SK-N-MC (cell line): ENCODE measurements around the gene IGF2BP3.
"Not testable (repeated sequence)": the region's sequence is repeated elsewhere in the genome, so short reads cannot be mapped to it uniquely, and the experiment has no call there.

Source experiments
- DNase-seq: peaks from one replicate; pipeline ENCODE4 v3.0.0-alpha.2; 2011; ENCODE audit warnings: low read depth, low spot score
- H3K27ac ChIP-seq: fragments of 200-600 bp; sonication (generic); 2 replicates; pipeline ENCODE4 v1.5.1; 2016; ENCODE audit warnings: mixed run types
- H3K36me3 ChIP-seq: fragments of 200-600 bp; sonication (generic); 2 replicates; pipeline ENCODE4 v1.6.1; 2017; ENCODE audit warnings: antibody characterized with exemption, low read length, mixed read lengths; ENCODE audit not compliant: insufficient read depth
- H3K4me3 ChIP-seq: fragments of 200-600 bp; sonication (generic); 2 replicates; pipeline ENCODE4 v1.5.1; 2016
- H3K9ac ChIP-seq: fragments of 200-600 bp; sonication (generic); 2 replicates; pipeline ENCODE4 v1.8.0; 2017; ENCODE audit warnings: mixed run types, mixed read lengths; ENCODE audit not compliant: insufficient read length
- H3K9me3 ChIP-seq: fragments of 200-600 bp; sonication (generic); 2 replicates; pipeline ENCODE4 v1.6.1; 2017; ENCODE audit warnings: low read depth, mild to moderate bottlenecking, antibody characterized with exemption, low read length, moderate library complexity, mixed read lengths
- EZH2 ChIP-seq: fragments of 200-600 bp; sonication (generic); IDR thresholded peaks from one replicate; pipeline ENCODE4 v1.6.1; 2017; ENCODE audit warnings: antibody characterized with exemption
- FOXP2 ChIP-seq: optimal IDR thresholded peaks from 2 replicates; pipeline ENCODE3; 2011; ENCODE audit warnings: mild to moderate bottlenecking, moderate library complexity; ENCODE audit not compliant: insufficient read depth; ENCODE audit errors: extremely low read length, control extremely low read depth
- POLR2AphosphoS5 ChIP-seq: IDR thresholded peaks from 2 replicates; pipeline ENCODE4 v1.6.1; 2012; ENCODE audit warnings: mild to moderate bottlenecking, low read depth, low read length, borderline replicate concordance

Gene IGF2BP3

DNA sequence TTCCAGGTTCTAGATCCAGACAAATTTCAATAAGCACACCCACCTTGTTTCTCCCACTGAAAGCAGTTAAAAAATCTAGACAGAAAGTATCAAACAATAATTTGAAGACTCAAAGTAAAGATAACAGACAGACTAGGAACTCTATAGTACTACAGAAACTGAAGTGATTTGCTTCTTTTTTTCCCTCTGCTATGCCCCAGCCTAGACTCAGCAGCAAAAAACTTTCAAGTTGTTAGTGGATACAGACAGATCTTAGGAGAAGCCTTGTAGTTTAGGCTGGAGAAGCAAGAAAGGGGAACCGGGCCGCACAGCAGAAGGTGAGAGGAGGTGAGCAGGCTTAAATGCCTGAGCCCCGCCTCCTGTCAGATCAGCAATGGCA, 65.1 kb downstream of the IGF2BP3 start:
- Histone ChIP-seq H3K36me3 (peaks cover 85% of the 10 kb centered on the region), H3K4me3 (no peak overlapping the region), H3K27ac (peak overlapping the region; percentile 60; the same call in 1 of the 2 replicates), H3K9me3 (no peaks in the 10 kb centered on the region), H3K9ac (no peak overlapping the region)
- DNase-seq, result no peak
- no peak for TF ChIP-seq FOXP2
- no peak for TF ChIP-seq POLR2AphosphoS5
- TF ChIP-seq EZH2, result no peak

DNA sequence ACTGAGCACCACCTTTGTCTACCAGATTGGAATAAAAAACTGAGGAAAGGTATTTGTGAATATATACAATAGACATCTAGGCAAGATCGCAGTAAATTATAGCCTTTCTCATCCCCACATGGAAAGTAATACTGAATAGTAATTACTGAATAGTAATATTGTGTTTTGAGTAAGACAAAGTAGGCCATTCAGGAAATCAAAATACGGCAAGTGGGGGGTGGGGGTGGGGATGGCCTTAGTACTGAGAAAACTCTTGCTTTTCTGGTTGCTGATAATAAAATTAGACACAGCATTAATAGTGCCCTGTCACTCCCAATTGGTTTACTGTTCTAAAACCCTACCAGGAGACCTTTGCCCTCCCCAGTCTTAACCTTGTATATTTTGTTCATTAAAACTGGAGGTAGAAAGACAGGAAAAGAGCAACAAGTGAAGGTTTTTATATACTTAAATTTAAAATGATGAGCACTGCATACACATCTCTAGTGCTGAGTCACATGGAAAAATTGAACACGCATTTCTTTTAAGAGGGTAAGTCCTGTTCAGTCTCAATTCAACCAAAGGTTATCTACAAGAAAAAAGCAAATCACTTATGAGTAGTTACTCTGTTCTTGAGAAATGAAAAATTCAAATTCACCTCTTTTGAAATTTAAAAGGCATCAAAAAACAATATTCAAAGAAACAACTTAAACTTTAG, 65.6 kb downstream of the IGF2BP3 start:
- H3K4me3 ChIP-seq, result no peak overlapping the region

DNA sequence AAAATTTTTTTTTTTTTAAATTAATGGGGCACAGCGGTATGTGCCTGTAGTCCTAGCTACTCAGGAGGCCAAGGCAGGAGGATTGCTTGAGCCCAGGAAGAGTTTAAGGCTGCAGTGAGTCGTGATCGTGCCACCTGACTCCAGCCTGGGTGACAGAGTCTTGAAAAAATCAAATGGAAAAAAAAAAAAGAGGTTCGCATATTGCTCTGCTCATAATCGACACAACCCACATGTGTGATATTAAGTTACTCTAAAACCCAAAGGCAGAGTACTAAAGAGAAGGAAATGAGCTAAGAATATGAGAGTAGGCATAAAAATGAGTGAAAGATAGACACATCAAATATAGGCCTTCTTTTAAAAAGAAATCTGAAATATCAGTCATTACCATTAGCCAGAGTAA, 66.3 kb downstream of the IGF2BP3 start:
- no peak for DNase-seq
- no peak overlapping the region for H3K9ac ChIP-seq
- TF ChIP-seq FOXP2, result no peak
- TF ChIP-seq POLR2AphosphoS5, result no peak
- TF ChIP-seq EZH2, result no peak
- peak overlapping the region; percentile 39; the same call in 1 of the 2 replicates for H3K27ac ChIP-seq
- no peak overlapping the region for H3K4me3 ChIP-seq
- H3K9me3 ChIP-seq, result no peaks in the 10 kb centered on the region
- peaks cover 86% of the 10 kb centered on the region for H3K36me3 ChIP-seq

More for the DNA sequence above, 65.6 kb downstream of the IGF2BP3 start:
- H3K36me3 ChIP-seq, result peaks cover 89% of the 10 kb centered on the region
- no peak for TF ChIP-seq EZH2
- no peak overlapping the region for H3K9ac ChIP-seq
- no peak for DNase-seq
- H3K9me3 ChIP-seq, result no peaks in the 10 kb centered on the region
- peak overlapping the region; percentile 60; the same call in 1 of the 2 replicates for H3K27ac ChIP-seq

DNA sequence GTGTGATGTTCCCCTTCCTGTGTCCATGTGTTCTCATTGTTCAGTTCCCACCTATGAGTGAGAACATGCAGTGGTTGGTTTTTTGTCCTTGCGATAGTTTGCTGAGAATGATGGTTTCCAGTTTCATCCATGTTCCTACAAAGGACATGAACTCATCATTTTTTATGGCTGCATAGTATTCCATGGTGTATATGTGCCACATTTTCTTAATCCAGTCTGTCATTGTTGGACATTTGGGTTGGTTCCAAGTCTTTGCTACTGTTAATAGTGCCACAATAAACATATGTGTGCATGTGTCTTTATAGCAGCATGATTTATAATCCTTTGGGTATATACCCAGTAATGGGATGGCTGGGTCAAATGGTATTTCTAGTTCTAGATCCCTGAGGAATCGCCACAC, 72.2 kb downstream of the IGF2BP3 start:
- H3K4me3 ChIP-seq, H3K9me3 ChIP-seq, H3K9ac ChIP-seq, DNase-seq, H3K27ac ChIP-seq: not testable (repeated sequence)
- H3K36me3 ChIP-seq, result peaks cover 60% of the 10 kb centered on the region

DNA sequence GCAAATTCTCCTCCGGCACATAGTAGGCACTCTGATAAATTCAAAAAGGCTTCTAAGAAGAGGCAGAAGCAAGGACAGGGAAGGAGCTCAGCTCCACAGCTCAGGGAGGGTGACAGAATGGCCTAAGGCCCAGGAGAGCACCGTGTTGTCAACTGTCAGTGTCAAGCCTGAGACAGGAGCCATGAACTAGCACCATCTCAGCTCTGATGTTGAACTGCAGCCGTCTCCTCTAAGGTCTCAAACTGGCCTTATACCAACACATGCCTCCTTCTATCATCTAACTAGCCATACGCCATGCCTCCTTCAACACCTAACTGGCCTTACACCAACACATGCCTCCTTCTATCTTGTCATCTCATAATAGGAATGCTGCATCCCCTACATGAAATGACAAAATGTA, 73.0 kb downstream of the IGF2BP3 start:
- no peaks in the 10 kb centered on the region for H3K9me3 ChIP-seq
- H3K36me3 ChIP-seq, result peaks cover 58% of the 10 kb centered on the region
- DNase-seq, result no peak
- TF ChIP-seq EZH2 (no peak), POLR2AphosphoS5 (no peak), FOXP2 (no peak)
- no peak overlapping the region for H3K4me3 ChIP-seq
- H3K9ac ChIP-seq, result no peak overlapping the region
- H3K27ac ChIP-seq, result peak overlapping the region; percentile 38; the same call in 1 of the 2 replicates

DNA sequence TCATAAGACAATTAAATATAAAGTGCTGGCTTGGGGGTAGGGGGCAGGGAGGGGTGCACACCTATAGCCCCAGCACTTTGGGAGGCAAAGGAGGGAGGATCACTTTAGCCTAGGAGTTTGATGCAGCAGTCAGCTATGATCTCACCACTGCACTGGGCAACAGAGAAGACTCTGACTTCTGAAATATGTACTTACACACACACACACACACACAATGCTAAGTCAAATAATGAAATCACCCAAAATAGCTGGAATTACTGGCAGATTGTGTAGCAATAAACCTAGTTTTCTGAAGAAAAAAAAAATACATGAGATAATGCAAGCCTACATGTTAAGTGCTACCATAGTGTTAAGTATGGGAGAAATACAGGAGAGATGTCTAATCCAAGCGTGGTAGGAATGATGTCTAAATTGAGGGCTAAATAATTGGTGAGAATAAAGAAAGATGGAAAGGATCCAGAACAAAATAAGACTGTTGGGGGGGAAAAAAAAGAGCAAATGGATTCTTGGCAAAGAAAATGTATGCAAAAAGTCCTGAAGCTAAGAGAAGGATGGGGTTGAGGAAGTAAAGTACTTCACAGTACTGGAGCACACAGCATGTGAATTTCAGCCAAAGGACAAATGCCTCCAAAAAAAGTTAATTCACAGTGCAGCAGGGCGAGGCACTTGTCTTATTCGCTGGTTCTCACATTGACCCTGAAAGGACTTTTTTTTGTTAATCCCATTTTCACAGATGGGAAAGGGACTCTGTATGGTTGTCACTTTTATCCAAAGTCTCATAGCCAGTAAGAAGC, 73.9 kb downstream of the IGF2BP3 start:
- H3K27ac ChIP-seq, result 0 out of 2 replicates have a peak overlapping the region, but pooled peaks have one; percentile 3
- no peak overlapping the region for H3K9ac ChIP-seq
- H3K4me3 ChIP-seq, result no peak overlapping the region
- TF ChIP-seq EZH2 (no peak), POLR2AphosphoS5 (no peak), FOXP2 (no peak)
- H3K36me3 ChIP-seq, result peaks cover 50% of the 10 kb centered on the region
- H3K9me3 ChIP-seq, result no peaks in the 10 kb centered on the region
- DNase-seq, result no peak

DNA sequence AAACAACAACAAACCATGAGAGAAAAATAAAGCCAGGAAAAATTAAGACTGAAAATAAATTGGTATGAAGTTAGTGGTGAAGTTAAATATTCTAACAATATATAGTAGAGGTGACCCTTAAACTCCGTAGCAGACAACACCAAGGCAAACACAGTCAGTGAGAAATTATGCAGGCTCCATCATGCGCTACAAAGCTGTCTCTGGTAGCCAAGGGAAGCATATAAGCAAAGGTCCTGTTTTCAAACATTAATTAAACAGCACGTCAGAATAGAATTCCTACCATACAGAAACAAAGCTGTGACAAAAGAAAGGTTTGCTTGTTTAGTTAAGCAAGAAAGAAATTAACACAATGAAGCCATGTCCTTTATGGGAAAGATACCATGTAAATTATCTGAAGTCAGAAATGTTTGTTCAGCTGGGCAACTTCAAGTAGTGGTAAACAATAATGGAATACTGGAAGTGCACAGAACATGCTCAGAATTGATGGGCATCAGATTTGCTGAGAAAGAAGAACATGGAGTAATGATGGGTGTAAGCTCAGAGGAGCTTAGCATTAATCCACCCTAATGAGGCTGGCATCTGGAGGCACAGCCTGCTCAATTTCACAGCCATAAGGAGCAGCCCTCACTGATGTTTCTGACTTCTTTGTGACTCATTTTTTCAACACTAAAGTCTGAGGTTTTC, 75.7 kb downstream of the IGF2BP3 start:
- H3K4me3 ChIP-seq, result no peak overlapping the region
- H3K36me3 ChIP-seq, result peaks cover 37% of the 10 kb centered on the region
- no peak for DNase-seq
- TF ChIP-seq POLR2AphosphoS5 (no peak), EZH2 (no peak), FOXP2 (no peak)
- H3K27ac ChIP-seq, result no peak overlapping the region
- H3K9ac ChIP-seq, result no peak overlapping the region
- no peaks in the 10 kb centered on the region for H3K9me3 ChIP-seq

DNA sequence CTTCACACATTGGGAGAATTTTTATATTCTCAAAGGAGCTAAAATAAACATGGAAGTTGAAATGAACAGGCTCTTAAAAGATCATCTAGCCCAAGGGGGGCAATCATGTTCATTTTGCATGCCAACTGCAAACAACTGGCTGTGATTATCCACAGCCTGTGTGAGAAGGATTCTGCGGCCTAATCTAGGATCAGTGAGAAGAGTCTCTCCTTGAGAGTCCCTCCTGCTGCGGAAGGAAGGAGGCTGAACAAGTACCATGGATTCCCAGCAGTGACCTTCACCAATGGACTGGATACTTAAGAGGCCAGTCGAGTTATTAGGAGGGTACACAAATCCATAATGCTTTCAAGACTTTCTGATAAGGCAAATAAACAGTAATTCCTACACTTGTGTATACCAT, 76.7 kb downstream of the IGF2BP3 start:
- H3K4me3 ChIP-seq, result no peak overlapping the region
- no peak overlapping the region for H3K9ac ChIP-seq
- no peaks in the 10 kb centered on the region for H3K9me3 ChIP-seq
- no peak for DNase-seq
- peaks cover 34% of the 10 kb centered on the region for H3K36me3 ChIP-seq
- TF ChIP-seq FOXP2 (no peak), EZH2 (no peak), POLR2AphosphoS5 (no peak)
- H3K27ac ChIP-seq, result no peak overlapping the region
